HG03432 (cell line): ENCODE results near the gene PALD1.
A peak's percentile ranks its signal among the peaks of the same experiment; 100 is the strongest.

Source experiments
- ATAC-seq: cut with Tn5 transposase; IDR thresholded peaks from one replicate; pipeline ENCODE4 v1.9.1; 2021; ENCODE audit warnings: mild to moderate bottlenecking, moderate library complexity; ENCODE audit not compliant: unreplicated experiment

The PALD1 gene

DNA sequence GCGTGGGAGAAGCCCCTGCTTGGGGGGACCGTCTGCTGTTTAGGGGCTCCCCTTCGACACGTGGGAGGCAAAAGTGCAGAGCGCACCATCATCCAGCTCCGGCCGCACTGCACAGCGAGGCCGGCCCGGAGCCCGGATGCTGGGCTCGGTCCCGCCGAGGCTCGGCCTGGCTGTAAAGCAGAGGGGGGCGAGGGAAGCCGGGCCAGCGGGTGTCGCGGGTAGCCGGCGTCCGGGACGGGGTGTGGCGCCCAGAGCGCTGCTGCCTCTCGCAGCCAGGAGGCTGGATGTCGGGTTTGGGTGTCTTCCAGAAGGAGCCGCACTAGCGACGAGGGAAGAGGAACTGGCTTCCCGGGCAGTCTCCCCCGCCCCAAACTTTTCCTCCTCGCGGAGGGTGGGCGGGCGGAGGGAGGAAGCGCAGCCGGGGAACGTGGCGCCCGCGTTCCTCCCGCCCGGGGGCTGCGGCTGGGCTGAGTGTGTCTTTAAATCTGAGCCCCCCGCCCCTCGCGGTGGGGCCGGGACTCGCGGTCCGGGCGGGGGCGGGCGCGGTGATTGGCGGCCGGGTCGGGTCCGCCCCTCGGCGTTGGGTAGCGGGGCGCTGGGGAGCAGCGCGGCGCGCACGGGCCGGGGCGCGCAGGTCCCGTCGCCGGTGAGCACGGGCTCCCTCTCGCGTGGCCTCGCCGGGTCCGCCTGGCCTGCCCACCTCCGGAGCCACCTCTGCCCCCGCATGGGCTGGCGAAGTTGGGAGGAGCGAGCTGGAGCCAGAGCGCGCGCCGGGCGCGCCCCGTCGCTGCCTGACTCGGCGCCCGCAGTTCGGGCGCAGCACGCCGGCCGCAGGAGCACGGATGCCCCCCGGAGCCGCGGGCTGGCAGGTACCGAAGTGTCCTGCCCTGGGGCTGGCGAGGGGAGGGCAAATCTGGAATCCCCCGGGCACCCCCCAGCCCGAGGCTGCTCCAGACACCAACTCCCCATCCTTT lies at the start of gene PALD1:
PALD1 (plus strand) TSS at position 577 of the 974 bp plus-strand sequence. CDS start 47,185 bp downstream, outside the sequence.
- peak; percentile 37 for ATAC-seq

DNA sequence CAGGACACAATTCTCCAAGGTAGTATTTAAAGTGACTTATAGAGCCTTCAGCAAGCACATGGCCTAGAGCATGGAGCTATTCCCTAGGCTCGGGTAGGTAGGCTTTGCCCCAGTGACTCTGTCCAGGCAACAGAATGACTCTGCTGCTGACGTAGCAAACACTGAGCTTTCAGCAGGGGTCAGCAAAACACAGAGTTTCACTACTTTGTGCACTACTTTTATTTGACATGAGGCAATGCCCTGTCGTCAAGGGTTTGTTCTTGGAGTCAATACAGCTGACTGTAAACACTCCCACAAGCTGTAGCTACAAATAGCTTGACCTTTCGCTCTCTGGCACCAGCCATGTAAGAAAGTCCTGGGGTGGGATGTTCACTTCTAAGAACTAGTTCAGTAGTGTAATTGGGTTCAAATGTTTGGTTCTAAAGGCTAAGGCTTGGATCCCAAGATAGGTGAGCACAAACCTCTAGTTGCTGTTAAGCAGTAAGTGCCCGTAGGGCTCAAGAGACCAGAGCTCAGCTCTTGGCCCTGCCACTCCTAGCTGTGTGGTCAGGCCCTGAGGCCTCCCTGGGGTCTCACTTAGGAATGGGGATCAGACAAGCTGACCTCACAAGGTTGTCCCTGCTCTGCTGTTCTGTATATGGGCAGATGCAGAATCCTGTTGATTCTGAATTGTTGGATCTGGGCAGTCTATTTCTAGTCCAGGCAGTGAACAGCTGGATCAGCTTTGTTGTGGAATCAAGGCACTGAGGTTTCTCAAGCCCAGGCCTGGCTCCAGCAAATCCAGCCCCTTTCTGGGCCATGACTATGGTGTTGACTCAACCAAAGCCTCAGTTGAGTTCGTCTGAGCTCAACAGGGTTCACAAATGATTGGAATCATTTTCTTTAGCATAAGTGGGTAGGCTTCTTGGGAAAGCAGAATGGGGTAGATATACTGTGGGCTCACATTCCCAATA lies 47.8 kb upstream of the PALD1 start:
- ATAC-seq = no peak

DNA sequence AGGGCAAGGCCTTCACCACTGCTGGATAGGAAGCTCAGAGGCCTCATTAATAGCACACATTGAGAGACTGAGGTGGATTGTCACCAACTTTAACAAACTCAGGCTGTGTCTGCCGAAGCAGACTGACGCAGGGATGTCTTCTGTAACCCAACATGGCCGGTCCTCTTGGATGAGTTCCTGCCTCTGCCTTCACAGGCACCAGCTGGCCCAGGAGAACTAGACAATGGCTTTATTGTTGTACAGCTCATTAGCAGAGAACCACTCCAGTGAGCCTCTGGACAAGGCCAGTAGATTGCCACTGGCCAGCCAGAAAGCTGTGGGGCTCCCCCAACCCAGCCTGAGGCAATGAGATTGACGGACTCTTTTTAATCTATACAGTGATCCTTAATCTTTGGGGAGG lies 46.5 kb upstream of the PALD1 start:
- ATAC-seq = no peak

DNA sequence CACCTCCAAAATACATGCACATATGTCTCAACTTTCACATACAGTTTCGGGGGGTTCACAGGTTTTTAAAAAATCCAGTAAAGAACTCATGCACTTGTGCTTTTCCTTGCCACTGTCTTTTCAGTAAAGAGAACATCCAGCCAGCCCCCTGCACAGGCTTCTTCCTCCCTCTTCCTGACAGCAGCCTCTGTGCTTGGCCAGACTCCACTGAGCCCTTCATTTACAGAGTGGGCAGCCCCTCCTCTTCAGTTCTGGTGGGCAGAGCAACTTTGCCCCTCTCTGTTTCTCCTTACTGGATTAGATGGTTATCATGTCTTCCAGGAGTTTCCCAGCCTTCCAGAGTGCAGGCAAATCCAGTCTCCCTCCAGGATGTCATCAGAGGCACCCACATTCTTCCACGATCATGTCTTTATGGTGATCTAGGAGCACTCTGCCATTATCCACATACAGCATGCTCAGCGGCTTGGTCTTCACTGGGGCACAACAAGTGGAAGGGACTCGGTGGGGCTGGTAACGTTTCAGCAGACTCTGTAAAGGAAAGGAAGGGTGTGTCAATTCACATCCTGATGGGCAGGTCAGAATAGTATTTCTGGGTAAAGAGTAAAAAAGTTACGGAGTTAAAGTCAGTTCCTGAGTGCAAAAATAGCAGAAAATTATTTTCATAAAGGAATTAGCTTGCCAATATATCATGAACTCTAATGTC lies 45.9 kb upstream of the PALD1 start:
- ATAC-seq = no peak

DNA sequence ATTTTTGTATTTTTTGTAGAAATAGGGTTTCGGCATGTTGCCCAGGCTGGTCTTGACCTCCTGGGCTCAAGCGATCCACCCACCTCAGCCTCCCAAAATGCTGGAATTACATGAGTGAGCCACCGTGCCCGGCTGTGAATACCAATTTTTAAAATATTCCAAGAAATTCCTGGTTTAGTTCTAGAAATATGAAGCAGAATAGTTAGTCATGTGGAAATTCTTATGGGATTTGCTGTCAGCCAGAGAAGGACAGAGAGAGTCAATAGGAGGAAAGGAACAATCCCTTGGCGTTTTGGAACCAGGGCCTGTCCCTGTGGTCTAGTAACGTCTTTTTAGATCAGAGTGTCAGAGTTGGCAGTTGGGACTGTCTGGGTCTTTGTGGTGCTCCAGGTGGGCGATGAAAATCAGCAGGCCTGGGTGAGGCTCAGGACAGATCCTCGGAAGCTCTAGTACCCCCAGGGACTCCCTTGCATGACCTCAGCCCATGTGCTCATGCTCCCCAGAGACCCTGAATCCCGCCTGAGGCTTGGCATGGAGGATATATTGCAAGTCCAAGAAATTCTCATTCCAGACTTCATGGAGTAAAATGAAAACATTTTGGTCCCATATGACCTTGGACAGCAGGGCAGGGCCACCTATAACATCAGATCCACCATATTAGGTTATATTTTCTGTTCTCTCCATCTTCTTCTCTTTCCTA lies 44.8 kb upstream of the PALD1 start:
- no peak for ATAC-seq

DNA sequence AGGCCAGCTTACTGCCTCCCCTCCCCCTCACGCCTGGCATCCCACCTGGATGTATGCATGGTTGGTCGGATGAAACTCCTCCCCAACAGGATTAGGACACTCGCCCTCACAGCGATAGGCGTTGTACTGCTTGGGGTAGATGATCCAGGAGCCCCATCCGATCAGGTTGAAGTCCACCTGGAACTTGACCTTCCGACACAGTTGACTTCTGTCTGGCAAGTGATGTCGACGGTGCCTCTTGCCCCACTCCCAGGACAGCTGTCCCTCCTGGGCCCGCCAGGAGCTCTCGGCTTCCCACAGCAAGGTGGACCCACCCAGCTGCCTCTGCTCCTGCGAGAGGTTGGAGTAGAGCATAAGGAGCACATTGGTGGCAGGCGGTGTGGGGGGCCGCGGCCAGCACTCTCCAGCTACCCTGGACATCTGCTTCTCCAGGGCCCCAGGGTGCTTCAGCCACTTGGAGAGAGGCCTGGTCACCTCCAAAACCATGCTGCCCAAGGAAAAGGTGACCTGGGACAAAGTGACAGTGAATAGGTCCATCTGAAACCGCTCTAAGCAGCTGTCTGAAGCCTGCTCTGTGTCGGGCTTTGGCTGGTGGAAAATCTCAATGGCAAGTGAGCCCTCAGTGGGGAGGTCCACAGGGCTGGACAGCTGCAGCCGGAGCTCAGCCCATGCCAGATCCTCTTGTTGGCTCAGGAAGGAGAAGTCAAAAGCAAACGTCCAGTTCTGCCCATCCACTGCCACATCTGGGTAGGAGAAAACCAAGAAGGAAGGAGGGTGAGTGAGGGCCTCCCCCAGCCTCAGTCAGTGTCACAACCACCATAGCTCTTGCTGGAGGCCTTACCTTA lies 43.1 kb upstream of the PALD1 start:
- ATAC-seq = no peak

DNA sequence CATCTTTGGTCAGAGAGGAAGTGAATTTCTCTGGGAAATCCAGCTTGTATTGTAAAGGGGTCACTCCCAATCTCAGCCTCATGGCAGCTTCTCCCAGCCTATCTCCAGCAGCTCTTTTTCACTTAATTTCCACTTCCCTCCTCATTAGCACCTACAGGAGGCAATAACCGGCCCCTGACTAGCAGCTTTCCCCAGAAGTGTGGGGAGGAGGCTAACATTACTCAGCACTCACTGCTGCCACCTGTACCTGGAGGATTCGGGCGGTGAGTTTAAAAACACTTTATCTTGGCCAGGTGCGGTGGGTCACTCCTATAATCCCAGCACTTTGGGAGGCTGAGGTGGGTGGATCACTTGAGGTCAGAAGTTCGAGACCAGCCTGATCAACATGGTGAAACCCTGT lies 40.8 kb upstream of the PALD1 start:
- ATAC-seq = no peak

DNA sequence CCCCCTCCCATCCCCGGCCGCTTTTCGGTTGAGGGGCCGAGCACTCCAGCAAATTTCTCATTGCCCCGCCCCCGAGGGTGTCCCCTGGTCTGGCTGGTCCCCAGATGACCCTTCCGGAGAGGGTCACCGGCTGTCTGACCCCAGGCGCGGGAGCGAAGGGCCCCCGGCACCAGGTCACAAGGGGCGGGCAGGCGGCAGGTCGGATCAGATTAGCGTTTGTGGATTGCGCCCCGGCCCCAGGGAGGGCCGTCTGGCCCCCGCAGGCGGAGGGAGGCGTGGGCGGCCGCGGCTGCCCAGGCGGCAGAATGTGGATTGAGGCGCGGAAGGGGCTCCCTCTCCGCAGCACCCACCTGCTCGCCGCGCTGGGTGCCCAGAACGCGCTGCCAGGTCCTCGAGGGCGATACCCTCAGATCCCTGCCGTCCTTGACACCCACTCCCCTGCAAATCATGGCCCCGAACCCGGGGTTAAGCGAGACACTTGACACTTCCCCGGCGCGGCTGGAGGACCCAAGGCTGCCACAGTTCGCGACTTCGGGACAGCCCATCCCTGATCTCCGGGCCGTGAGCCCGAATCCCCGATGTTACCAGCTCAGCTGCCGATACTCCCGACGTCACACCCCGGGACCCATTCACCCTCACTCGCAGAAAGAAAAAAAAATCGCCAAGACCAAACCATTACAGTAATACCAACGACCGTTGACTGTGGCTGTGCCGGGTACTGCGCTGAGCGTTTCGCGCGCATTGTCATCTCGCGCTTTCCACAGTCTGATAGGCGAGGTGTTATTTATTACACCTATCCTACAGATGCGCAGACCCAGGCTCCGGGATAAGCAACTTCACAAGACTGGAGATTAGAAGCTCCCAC lies 38.0 kb upstream of the PALD1 start:
- ATAC-seq = no peak

DNA sequence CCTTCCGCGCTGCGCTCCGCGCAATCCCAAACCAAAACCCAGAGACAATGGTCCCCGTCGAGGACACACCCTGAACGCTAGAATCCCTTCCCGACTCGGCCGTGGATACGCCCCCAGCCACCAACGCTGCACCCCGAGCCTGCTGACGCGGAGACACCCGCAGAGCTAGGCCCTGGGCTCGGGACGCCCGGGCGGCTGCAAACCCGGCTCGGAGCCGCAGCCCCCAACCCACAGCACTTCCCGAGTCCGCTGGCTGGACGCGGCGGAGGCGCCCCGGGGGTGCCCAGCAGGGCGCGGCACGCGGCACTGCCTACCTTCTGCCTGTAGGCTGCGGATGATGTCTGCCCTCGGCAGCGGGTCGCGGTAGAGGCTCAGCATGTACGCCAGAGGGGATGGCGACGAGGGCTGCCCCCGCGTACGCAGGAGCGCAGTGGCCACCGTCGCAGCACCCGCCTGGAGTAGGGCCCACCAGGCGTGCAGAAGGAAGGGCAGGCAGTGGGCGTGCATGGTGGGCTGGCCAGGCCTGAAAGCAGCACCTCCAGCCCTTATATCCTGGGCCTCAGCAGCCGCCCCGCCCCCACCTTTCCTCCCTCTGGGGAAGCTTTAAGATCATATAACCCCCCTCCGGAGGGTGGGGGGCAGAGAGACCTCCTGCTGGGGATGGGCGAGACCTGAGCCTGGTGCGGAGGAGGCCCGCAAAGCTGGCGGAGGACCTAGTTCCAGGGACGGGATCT lies 37.2 kb upstream of the PALD1 start, which contains the start of gene NODAL:
NODAL (minus strand) TSS at position 521 of the 734 bp plus-strand sequence; CDS start at position 507, 14 bp downstream.
- no peak for ATAC-seq

DNA sequence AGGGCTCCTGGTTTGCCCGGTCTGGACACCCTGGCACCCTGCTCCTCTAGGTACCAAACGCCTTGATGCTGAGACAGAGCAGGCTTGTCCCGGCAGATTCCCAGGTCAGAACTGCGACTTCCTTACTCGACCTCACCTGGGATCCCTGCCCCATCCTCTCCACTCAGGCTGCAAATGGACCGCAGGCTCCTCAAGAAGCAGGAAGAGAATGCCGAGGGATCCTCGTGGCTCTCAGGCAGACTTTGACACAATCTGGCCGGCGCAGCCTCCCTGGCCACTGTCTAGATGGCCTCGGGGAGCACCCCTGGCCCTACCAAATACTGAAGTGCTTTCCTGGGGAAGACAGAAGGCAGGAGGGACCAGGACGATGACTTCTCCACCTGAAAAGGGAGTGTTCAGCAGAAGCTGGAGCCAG lies 36.7 kb upstream of the PALD1 start:
- ATAC-seq = no peak

DNA sequence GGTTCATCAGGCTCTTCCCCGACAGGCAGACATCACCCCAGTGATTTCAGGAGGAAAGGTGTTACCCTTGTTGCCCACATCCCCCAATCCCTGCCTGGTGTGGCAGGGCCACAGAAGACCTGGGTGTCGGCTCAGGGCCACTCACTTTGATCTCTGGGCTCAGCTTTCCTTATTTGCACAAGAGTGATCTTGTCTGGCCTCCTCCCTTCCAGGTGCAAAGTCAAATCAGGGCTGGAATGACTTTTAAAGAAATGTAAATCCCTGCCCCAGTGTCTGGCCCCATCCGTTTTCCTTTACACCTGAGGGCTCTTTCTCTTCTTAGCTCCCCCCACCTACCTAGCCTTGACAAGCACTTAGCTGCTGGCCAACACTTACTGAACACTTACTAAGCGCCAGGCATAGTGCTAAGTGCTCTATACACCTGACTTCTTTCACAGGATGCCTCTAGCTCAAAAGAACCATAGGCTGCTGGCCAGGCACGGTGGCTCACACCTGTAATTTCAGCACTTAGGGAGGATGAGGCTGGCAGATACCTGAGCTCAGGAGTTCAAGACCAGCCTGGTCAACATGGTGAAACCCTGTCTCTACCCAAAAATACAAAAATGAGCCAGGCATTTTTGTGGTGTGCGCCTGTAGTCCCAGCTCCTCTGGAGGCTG lies 36.1 kb upstream of the PALD1 start:
- no peak for ATAC-seq

DNA sequence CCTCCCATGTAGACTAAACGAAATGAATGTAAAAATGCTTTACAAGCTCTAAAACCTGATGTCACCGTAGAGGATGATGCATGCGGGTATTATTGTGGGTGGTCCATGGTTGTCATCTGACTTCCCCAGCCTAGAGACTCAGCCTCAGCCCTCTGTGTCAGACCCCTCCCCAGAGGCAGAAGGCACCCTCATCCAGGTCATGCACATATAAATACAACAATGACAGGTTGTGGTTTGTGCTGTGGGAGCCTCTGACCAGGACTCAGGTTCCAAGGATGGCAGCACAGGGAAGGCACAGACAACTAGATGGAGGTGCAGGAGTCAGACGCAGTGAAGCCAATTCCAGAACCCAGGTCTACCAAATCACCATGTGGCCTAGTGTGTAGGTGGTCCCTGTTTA lies 33.8 kb upstream of the PALD1 start:
- ATAC-seq = no peak

DNA sequence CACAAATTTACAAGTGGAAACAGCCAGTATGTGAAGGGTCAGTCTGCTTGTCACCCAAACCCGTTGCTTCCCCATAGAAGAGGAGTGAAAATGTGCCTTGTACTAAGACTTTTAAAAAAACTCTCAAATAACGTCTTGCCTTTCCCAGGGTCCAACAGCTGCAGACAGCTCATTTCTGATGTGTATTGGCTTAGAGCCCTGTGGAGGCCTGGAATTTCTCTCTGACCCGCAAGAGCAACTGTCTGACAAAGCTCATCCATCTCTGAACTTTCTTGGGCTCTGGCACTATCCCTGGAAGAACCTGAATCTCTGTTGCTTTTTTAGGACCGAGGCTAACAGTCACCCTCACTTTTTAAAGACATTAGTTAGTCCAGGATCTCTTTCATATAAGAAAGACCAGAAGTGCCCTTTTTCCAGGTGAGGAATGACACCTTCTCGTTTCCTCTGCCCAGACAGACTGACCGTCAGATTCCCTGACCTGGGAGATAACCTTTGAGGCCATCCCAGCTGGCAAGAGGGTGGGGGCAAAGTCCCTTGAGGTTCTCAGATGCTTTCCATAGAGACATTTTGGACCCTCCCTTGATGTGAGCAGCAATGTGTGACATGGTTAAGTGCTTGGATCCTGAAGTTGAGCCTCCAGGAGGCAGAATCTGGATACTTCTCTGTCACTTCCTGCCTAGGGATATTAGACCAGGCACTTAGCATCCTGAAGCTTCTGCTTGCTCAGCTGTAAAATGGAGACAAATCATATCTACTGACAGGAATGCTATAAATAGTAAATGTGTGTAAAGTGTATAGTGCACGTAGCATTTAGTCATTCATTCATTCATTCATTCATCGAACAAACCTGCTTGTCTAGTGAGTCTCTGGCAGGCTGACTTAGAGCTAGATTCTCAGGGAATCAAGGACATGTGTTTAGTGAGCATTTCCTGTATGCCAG lies 32.6 kb upstream of the PALD1 start:
- ATAC-seq = no peak

DNA sequence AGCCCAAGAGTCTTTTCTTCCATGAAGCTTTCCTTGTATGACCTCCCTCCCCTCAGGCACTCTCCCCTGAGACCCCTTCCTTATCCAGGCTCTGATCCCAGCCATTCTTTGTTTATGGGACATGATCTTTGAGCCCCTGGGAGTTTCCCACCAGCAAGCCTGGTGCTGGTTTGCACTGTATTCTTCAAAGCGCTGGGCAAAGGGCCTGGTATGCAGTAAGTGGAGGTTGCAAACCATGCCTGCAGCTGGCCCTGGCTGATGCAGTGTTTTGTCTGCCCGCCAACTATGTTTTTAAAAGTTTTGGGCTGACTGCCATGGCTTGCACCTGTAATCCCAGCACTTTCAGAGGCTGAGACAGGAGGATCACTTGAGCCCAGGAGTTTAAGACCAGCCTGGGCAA lies 30.3 kb upstream of the PALD1 start:
- ATAC-seq = no peak

DNA sequence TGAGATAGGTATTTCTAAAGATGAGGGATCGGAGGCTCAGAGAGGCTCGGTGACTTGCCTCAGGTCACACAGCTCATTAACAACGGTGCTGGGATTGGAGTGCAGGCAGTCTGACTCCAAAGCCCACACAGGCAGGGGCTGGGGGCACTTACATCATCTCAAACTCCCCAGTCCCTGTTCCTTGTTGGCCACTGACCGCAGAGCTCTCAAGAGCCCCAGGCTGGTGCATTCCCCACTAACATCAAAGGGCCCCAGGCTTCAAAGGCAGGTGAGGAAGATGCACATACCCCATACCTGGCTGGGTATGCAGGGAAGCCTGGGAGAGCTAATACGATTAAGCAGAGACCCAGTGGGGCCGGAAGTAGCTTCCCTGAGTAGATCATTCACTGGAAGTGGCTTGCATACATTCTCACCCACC lies 23.3 kb upstream of the PALD1 start:
- ATAC-seq = no peak

DNA sequence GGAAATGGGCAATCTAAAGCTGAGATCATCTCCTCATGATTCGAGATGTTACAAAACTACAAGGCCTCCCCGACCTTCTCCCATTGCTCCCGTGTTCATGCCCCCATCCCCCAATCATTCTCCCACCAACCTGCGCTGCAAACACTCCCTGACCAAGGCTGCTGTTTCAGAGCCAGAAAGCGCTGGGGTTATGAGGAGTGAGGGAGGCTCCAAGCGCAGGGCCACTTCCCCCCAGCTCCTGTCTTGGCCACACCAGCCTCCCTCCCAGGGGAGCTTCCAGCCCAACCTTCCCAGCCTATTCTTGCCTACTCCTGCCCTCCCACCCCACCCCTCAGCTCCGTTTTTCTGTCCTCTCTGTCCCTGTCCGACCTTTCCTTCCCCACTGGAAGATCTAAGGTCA lies 22.4 kb upstream of the PALD1 start:
- no peak for ATAC-seq
